Cerebellar nuclear complex (tissue), 1 donor: ENCODE results near the gene EGFL6.
"Not testable (repeated sequence)": the region's sequence is repeated elsewhere in the genome, so short reads cannot be mapped to it uniquely, and the experiment has no call there.

Source experiments
- DNase-seq, 2 experiments: peaks; one replicate each; lab custom pipeline; 2025; lab: John Stamatoyannopoulos, UW

The EGFL6 gene

GRCh38 chrX:13590914-13591313 lies 21.5 kb downstream of the EGFL6 start:
- no peak for DNase-seq

DNA sequence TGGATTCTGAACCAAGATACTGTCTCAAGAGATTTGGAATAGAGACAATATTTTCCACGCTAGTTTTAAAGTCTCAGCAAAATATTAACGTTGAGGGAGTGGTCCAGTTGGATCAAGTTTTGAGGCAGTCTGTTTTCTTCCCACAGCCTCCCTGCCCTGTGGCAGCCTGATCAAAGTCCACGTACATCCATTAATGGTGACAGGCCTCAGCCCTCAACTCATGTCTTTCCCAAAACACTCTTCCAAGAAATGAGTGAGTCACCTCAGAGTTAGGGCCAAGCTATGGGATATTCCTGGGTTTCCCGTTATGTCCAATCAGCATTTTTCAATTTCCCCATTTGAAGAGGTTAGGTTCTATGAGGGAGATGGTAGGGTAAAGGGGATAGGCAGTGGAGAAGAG lies 28.5 kb downstream of the EGFL6 start:
- no peak for DNase-seq

GRCh38 chrX:13598877-13599276 lies 29.5 kb downstream of the EGFL6 start:
- no peak for DNase-seq

DNA sequence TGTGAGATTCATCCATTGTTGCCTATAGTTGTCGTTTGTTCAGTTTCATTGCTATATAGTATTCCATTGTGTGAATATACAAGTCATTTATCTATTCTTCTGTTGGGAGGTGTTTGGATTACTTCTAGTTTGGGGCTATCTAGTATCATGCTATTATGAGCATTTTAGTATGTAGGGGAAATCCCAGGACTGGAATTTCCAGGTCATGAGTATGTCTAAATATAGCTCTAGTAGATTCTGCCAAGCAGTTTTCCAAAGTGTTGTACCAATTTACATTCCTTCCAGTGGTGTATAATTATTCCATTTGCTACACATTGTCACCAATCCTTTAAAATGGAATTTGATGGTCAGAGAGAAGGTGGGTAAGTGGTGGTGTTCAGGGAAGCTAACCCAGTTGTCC lies 30.1 kb downstream of the EGFL6 start:
- no peak for DNase-seq

- DNase-seq: no peak
These were observed 36.2 kb downstream of the EGFL6 start for GRCh38 chrX:13605611-13606010.

DNA sequence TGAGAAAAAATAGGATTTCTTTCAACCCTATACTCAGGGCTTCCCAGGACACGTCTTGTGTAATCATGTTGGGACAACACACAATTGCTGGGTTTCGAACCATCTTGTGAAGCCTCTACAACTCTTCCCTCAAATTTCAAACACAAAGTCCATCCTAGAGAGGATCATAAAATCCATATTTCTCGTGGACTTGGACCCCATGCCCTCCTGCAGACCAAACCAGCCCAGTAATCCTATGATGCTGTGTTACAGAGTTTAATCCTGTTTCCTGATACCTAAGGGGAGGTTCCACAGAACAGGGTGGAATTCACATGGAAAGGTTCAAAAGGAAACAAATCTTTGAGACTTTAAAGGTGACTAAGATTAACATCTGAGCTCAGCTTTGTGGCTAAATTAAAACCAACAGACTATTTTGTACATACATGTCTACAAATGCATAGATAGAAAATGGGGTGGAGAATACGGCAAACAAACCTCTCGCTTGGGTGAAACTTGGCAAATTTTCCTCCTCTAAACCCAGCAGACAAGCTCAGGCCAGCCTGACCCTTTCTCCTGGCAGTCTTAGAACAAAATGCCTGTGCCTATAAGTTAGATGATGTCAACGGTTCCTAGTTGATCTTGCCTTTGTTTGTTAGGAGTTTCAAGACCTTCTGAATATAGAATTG lies 38.1 kb downstream of the EGFL6 start:
- DNase-seq: no peak

DNA sequence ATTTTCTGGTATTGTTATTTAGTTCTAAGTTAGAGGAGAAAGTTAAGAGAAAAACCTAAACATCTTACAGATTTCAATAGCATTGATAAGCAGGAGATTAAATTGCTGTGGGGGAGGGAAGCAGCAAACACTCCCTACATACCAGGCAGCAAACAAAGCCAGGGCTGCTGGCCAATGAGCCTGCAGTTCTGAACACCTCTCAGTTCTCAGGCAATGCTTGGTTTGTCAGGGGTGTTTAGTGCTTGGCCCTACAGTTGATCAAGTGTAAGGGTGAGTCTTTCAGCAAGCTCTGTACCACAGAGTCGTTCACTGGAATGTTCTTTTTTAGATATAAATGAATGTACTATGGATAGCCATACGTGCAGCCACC lies 38.6 kb downstream of the EGFL6 start:
- no peak for DNase-seq

- no peak for DNase-seq
These were observed 44.8 kb downstream of the EGFL6 start for GRCh38 chrX:13614154-13614553.

DNA sequence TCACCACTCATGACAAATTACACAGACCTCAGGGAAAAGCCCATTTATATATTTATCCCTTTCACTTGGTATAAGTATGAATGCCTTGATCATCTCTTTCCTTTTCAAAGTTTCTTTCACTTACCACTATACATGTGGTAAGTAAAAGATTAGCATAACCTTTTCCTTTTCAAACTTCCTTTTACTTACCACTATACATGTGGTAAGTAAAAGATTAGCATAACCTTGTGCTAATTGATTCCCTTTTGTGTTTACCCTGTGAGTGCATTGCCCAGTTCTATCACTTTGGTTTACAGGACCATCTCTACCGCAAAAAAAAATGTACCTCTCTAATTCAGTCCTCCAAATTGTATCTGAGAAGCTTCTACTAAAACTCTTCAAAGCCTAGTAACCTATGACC lies 50.8 kb downstream of the EGFL6 start:
- DNase-seq: no peak

DNA sequence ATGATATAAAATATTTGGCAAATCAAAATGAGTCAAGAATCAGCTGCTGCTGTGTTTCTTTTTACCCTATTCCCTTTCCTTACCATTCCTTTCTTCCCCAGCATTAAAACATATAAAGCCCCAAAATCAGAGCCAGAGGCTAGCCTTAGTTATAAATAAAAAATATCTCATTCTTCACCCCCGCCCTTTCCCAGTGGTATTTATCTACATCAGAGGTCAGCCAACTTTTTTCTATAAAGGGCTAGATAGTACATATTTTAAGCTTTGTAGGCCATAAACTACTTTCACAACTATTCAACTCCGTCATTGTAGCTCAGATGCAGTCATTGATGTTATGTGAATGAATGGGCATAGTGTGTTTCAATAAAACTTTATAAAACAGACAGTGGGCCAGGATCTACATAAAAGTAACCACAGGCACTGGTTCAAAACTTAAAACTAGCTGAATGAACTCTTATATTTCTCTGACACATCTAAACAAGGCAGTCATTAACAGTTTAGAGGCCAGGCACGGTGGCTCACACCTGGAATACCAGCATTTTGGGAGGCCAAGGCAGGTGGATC lies 53.1 kb downstream of the EGFL6 start:
- DNase-seq: no peak

GRCh38 chrX:13627306-13627705 lies 57.9 kb downstream of the EGFL6 start:
- no peak for DNase-seq

DNA sequence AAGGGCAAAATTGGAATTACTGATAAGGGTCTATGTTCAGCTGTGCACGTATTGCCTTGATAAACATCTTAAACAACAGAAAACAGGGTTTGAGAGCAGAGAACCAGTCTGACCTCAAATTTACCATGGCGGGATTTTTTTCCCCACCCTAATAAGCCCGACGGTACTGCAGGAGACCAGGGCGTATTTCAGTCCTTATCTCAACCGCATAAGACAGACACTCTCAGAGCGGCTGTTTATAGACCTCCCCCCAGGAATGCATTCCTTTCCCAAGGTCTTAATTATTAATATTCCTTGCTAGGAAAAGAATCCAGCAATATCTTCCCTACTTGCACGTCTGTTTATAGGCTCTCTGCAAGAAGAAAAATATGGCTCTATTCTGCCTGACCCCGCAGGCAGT lies 67.8 kb downstream of the EGFL6 start:
- DNase-seq: not testable (repeated sequence)

- DNase-seq: no peak
These were observed 68.6 kb downstream of the EGFL6 start for GRCh38 chrX:13638021-13638420.

DNA sequence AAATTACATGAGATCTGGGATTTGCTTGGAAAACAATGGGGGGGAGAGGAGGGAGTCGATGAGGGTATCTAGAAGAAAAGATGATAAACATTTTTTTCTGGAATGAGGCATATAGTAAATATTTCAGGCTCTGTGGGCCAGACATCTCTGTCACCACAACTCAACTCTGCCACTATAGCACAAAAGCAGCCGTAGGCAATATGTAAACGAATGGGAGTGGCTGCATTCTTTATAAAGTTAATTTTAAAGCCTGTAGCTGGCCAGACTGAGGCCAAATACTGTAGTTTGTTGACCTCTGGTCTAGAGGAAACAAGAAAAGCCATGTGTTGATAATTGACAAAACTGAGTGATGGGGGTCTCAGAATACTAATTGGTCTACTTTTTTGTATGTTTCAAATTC lies 69.4 kb downstream of the EGFL6 start:
- no peak for DNase-seq

GRCh38 chrX:13641684-13642083 lies 72.3 kb downstream of the EGFL6 start:
- not testable (repeated sequence) for DNase-seq

GRCh38 chrX:13645464-13646153 lies 76.2 kb downstream of the EGFL6 start:
- no peak for DNase-seq

DNA sequence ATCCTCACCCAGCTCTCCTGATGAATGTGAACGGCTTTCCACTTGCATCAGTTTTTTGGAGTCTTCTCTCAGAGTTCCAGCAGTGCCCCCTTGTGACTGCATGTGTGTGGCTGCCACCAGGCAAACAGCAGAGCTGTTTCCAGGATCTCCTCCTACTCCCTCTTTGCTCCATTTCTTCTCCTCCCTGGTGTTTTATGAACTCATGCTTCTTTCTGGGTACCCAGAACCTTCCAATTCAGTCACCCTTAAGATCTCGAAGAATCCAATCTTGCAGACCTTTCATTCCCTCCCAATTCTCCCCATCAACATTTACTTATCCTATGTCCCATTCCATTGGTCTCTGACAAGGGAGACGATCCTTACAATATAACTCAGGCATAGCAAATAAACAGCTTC lies 76.8 kb downstream of the EGFL6 start:
- DNase-seq: no peak

GRCh38 chrX:13647709-13648212 lies 78.4 kb downstream of the EGFL6 start:
- DNase-seq: no peak

GRCh38 chrX:13648336-13648735 lies 78.9 kb downstream of the EGFL6 start:
- DNase-seq: not testable (repeated sequence)

DNA sequence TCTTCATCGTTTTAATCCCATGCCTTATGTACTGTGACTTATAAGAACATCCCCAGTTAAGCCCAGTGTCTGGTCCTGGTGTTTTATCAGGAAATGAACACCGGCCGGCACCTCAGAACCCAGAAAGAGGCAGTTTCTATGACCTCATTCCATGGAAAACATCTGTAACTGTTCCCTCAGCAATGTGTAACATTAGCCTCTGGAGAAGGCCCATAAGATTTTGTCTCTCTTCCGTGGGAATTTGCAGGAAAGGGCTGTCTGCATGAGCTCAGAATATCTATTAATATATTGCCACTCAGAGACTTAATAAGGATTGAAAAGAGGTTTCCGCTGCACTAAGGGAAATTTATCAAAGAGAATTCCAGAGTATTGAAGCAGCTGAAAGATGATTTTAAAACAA lies 80.4 kb downstream of the EGFL6 start:
- DNase-seq: no peak

DNA sequence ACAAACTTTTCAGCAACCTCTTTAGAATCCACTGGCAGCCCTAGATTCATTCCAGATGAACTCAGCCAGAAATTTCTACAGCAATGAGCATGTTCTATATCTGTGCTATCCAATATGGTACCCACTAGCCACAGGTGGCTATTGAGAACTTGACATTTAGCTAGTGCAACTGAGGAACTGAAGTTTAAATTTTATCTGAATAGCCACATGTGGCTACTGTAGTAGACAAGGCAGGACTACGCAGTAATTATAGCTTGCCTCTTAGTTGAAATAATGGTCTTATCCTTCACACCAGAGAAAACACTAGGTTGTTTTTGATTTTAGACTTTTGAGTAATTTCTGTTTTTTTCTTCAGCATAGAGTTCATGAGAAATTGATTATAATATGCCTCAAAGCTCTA lies 80.9 kb downstream of the EGFL6 start:
- no peak for DNase-seq

DNA sequence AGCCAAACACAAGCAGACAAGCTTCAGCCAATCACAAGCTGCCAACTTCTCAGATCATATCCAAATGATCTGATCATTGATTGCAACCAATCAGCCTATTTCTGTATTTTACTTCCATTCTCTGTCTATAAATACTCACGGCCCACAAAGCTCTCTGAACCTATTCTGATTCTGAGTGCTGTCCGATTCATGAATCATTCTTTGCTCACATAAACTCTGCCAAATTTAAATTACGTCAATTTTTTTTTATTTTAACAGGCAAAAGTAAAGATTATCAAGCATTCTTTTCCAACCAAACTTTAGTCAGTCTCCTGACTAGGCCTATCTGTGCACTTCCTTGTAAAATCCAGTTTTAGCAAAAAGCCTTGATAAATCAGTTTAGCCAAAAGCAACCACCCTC lies 81.7 kb downstream of the EGFL6 start:
- no peak for DNase-seq

DNA sequence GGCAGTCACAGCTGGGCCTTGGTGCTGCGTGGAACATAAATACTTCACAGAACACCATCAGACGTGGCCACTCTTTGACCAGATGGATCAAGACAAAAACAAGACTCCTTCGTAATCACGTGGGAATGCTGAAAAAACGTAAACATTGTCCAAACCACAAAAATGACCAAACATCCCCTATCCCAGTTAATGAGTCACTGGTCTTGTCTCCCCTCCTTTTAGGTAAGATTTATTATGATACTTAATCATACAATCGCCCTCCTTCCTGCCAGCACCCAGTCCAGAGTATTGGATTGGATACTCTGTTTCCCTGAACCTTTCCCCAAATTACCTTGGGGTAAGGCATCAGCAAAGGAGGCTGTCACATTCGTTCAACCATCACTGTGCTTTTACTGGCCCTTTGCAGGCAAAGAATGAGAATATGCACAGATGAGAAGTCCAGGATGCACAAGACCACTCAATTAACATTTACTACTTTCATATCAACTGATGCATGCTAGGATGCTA lies 82.9 kb downstream of the EGFL6 start:
- no peak for DNase-seq
